NCI-H128 (cell line): ENCODE results near the gene TOR1AIP2.

Experiments
- DNase-seq: peaks from one replicate; lab custom pipeline; 2025; ENCODE audit not compliant: unreplicated experiment; lab: John Stamatoyannopoulos, UW

Gene TOR1AIP2

GRCh38 chr1:179826626-179827280, 50.9 kb downstream of the TOR1AIP2 start:
- DNase-seq: no peak

DNA sequence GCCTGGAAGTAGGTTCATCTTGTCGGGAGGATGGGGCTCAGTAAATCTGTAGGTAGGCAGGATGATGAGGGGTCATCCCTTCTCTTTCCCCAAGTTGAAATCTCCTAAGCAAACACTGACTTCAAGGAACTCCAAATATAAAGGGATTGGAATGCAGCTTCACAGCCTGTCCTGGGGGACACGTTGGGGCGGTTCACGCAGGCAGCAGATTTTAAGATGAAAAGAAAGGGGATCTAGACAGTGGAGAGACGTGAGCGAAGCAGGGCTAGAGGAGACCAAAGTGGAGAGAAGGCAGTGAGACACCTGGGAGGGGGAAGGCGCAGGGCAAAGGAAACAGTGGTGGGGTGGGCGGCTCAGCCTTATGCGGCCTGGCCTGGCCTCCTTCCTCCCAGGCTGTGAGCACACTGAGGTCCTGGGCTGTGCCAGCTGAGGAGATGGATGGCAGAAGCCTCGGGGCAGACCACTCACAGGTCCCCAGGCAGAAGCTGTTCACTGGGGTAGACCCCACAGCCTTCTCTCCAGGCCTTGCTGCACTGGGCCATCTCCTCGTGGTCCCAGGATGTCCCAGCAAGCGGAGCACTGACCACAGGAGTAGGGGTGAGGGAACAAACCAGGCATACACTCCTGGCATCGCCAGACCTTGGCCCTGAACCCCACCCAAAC, 51.7 kb downstream of the TOR1AIP2 start:
- no peak for DNase-seq

- DNase-seq: no peak
Measured at GRCh38 chr1:179825206-179825605, 52.4 kb downstream of the TOR1AIP2 start.

DNA sequence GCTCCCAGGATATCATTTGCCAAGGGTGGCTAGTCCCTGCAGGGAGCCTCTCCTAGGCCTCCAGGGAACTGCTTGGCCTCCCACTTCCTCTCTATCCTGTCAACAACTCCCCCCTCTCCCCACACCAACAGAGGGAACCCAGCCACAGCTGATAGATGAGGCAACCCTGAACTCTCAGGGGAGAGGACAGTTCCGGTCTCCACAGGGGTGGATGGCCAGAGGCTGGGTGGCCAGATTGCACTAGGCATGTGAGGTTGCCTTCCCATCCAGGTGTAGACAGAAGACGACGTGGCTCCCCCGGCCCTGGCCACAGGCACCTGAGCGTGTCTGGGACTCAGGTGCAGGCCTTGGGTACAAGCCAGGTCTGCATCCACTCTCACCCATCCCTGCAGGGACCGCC, 53.3 kb downstream of the TOR1AIP2 start:
- DNase-seq: no peak

DNA sequence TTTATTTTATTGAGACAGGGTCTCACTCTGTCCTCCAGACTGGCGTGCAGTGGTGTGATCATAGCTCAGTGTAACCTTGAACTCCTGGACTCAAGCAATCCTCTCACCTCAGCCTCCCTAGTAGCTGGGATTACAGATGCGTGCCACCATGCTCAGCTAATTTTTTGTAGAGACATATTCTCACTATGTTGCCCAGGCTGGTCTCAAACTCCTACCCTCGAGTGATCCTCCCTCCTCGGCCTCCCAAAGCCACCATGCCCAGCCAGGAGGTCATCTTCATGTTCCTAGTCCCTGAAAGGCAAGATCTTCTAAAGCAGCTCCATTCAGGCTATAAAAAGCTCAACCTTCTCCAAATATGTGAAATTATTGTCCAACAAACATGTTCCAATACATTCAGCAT, 53.9 kb downstream of the TOR1AIP2 start:
- no peak for DNase-seq

DNA sequence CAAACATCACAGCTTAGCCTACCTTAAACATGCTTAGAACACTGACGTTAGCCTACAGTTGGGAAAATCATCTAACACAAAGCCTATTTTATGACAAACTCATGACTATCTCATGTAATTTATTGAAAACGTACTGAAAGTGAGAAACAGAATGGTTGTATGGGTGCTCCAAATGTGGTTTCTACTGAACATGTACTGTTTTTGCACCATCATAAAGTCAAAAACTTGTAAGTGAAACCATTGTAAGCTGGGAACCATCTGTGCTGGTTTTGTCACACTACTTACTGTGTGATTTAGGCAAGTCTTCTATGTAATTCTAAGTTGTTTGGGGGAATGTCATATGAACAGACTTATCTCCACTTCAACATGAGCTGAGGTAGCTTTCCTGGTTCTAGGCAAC, 55.5 kb downstream of the TOR1AIP2 start:
- no peak for DNase-seq

- no peak for DNase-seq
Measured at GRCh38 chr1:179821524-179821923, 56.1 kb downstream of the TOR1AIP2 start.

DNA sequence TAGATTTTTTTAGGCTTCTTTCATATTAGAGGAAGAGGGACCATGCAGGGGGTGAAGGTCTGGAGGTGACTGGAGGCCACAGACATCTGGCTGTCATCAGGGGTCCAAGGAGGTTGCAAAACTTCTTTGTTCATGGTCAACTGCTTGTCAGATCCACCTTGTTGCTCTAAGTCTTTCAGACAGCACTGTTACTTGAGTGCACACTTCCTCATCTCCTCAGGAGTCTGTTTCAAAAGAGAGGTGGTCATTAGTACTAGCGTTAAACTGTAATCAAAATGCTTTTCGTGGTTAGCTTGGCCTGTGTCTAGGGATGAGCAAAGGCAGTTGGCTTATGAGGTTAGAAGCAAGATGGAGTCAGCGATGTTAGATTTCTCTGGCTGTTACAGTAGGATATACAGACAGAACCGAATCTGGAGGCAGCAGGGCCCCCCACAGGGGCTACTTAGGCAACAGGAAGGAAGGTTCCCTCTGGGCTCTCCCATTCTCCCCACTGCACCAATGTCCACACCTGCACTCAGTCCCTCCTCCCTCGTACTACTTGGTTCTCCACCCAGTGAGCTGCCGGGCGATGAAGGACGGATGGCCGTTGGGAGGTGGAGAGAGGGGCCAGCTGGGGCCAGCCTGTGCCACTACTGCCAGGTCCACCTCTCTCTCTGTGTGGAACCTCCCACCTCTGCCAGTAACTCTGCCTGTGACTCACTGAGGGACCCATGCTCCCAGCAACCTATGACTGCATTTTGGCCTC, 57.2 kb downstream of the TOR1AIP2 start:
- no peak for DNase-seq

GRCh38 chr1:179818743-179819173, 58.8 kb downstream of the TOR1AIP2 start:
- no peak for DNase-seq

DNA sequence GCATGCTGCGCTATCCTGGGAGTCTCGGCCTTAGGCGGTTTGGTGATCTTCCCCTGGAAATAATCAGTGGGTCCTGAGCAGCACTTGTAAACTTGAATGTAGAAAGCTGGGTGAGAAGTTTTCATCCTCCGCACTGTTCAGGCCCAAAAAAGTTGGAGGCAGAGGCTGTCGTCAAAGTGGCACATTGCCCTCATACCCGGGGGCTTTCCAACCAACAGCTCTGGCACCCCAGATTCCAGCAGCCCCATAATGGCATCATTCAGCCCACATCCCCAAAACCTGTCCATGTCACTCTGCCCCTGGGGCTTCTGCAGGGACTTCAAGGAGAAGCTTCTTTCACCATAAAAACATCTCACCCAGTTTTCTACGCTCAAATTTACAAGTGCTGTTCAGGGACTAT, 59.3 kb downstream of the TOR1AIP2 start:
- DNase-seq: no peak

DNA sequence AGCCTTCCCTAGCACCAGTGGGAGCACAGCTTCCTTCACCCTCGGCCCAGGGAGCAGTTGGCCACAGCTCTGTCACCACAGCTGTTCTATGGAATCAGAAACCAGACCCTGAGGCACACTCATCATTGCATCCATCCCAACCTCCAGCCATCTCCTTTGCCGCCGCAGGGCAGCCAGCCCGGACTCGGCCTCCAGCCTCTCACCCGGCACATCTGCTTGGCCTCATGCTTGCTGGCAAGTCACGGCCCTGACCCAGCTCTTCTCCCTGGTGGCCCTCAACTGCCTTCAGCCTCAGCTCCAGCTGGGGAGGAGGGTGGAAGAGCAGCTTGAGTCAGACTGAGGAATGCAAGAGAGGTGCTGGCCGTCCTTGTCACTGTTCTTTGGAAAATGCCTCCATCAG, 59.8 kb downstream of the TOR1AIP2 start:
- DNase-seq: no peak

- no peak for DNase-seq
Measured at GRCh38 chr1:179817056-179817455, 60.5 kb downstream of the TOR1AIP2 start.

DNA sequence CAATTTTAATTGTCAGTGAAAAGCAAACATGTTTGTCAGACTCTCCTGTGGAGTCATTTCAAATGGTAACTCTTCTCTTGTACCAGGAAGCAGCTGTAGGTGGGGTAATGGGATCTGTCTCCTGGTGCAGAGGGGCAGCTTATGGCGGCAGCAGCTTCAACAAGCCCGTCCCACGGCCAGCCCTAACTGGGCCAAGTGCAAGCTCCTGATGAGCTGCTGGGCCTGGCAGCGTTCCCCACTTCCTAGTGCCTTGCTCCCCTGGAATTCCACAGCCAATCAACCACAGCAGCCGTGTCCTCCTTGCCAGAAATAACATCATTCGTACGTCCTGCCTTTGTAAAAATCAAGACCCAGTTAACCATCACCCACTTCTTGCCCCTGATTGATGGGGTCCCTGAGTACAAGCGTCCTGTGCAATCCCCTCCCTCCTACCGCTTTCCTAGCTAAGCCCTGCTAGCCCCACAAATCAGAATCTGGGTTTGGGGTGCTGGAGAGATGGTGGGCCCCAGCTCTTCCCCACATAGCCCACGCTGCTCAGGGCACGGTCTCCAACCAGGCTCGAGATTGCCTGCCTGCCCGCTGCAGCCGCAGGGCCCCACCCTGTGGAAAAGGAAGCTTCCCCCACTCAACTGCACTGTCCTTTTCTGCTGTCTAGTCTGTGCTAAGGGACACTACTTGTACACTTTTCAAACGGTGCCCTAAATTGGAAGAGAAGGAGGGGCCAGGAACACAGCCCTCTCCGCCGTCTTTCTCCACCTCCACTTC, 61.2 kb downstream of the TOR1AIP2 start:
- DNase-seq: no peak

DNA sequence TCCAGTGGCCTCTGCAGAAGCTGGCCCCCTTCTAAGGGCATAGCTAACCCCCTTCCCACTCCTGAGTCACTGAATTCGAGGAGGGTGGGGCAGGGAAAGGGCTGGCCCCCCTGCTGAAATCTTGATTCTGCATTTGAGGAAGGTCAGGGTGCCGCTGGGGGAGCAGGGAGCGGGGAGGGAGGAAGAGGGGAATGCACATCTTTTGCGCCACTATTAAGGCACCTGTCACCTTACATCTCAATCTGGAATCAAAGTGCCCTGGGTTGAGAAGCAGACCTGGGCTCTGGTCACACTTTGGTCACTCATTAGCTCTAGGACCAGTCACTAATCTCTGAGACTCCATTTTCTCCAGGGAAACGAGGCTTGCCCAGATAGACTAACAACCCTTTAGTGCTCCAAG, 62.0 kb downstream of the TOR1AIP2 start:
- DNase-seq: no peak

GRCh38 chr1:179814546-179814838, 63.1 kb downstream of the TOR1AIP2 start:
- no peak for DNase-seq

DNA sequence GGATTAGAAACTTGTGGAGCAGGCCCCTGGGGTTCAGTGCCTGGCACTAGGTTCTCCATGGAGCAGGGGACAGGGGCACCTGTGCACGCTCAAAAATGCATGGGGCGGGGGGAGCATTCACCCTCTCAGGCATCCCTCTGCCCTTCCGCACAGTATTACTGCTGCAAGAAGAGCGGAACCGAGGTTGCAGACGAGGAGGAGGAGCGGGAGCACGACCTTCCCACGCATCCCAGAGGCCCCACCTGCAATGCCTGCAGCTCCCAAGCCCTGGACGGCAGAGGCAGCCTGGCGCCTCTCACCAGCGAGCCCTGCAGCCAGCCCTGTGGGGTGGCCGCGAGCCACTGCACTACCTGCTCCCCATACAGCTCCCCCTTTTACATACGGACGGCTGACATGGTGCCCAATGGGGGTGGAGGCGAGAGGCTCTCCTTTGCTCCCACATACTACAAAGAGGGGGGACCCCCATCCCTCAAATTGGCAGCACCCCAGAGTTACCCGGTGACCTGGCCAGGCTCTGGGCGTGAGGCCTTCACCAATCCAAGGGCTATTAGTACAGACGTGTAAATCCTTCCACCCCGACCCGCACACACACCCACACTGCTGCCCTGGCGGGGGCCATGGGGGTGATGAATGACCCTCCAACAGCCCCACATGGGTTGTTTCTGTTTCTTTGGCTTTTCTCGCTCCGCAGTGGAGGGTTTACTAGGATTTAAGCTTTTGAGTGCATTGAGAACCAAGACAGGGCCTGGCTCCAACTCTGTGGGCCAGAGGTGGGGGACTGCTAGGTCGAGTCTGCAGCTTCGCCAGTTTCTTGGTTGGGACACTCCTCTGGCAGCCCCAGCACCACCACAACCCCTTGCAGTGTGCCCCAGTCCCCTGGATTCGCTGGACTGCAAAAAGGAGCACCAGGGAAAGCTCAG, 63.7 kb downstream of the TOR1AIP2 start:
- no peak for DNase-seq

- DNase-seq: no peak
Measured at GRCh38 chr1:179812501-179813292, 64.9 kb downstream of the TOR1AIP2 start.

DNA sequence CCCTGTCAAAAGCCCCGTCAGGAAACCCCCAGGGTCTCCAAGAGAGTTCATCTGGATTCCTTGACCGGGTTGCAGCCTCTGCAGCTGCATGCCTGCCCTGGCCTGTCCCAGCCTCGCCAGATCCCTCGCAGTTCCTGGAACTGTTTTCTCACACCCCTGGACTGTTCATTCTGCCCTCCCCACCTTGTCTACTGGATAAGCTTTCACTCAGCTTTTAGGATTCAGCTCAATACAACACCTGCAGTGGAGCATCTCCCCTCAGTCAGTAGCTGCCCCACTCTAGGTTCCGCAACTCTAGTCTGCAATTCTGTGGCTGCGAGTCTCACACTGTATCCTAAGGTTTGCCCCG, 67.3 kb downstream of the TOR1AIP2 start:
- no peak for DNase-seq

- peak; percentile 37 for DNase-seq
Measured at GRCh38 chr1:179809506-179810366, 67.9 kb downstream of the TOR1AIP2 start.
